ENCODE results near the gene PCNA. TPM values are rescaled to one million over a fixed set of nuclear protein-coding genes. Genes with fewer than 3 reads are reported as not detected.

Gene PCNA
- total and polyA plus RNA-seq, 10 of the 15 experiments (the other 5 are each of a cell fraction or from before 2014, with no cell fraction given), result 389 to 694 (median 540) TPM

DNA sequence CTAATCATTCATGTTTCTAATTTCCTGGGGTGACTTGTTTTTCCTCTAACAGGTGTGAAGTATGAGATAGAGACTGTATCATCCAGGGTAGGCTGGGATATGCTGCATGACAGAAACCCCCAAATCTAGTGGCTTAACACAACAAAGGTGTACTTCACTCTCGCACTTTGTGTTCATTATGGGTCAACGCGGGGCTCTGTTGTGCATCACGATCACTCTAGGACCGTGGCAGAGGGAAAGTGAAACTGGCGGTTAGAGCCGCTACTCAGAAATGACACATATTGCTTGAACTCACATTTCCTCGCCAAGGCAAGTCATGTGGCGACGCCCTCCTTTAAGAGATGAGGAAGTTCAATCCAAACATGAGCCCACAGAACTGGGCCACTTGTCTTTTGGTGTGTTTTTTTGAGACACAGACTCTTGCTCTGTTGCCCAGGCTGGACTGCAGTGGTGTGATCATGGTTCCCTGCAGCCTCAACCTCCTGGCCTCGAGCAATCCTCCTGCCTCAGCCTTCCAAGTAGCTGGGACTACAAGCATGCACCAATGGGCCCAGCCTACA, 41.3 kb downstream of the PCNA start (continued):
- TF ChIP-seq ETV6 (conservative IDR thresholded peaks at IDR 0.05 in 1 of 2, IDR thresholded peaks at IDR 0.05 in 1 of 2; ENCODE audit: borderline replicate concordance in 1 of 2, low read depth in 1 of 2) (peak in 1 of 2 experiments; percentile 95; a peak in 2 of 4 replicates), RB1 (IDR thresholded peaks at IDR 0.05; ENCODE audit: borderline replicate concordance) (no peak), GATAD2B (conservative IDR thresholded peaks at IDR 0.05; ENCODE audit: low read depth) (peak; percentile 72; the same call in 1 of the 2 replicates), ATF2 (IDR thresholded peaks at IDR 0.05; ENCODE audit: low read length) (peak; percentile 95), CEBPB (IDR thresholded peaks at IDR 0.05; ENCODE audit: borderline replicate concordance in 1 of 2, low read depth in 2 of 2, low read length in 2 of 2) (peak in 1 of 2 experiments; percentile 88; a peak in 2 of 4 replicates), LARP7 (IDR thresholded peaks at IDR 0.05) (no peak), USF2 (IDR thresholded peaks at IDR 0.05; ENCODE audit: borderline replicate concordance, low read depth, low read length) (peak; percentile 27; the same call in 1 of the 2 replicates), IRF4 (IDR thresholded peaks at IDR 0.05; ENCODE audit: low read depth, low read length) (peak; percentile 94), SIX5 (IDR thresholded peaks at IDR 0.05; ENCODE audit: low read depth, low read length, severe bottlenecking) (no peak), PKNOX1 (IDR thresholded peaks at IDR 0.05) (peak; percentile 81), ASH2L (IDR thresholded peaks at IDR 0.05; ENCODE audit: borderline replicate concordance, low read depth) (no peak), SMAD5 (IDR thresholded peaks at IDR 0.05; ENCODE audit: low read depth) (no peak), CBFB (IDR thresholded peaks at IDR 0.05; ENCODE audit: low read depth) (peak; percentile 67), BHLHE40 (IDR thresholded peaks at IDR 0.05; ENCODE audit: borderline replicate concordance in 1 of 2, low read depth in 2 of 2, low read length in 1 of 2) (peak; percentile 94 to 95), PAX8 (IDR thresholded peaks at IDR 0.05) (no peak), RELB (IDR thresholded peaks at IDR 0.05; ENCODE audit: low read depth) (peak; percentile 97)
- TF ChIP-seq, protein P1, sequence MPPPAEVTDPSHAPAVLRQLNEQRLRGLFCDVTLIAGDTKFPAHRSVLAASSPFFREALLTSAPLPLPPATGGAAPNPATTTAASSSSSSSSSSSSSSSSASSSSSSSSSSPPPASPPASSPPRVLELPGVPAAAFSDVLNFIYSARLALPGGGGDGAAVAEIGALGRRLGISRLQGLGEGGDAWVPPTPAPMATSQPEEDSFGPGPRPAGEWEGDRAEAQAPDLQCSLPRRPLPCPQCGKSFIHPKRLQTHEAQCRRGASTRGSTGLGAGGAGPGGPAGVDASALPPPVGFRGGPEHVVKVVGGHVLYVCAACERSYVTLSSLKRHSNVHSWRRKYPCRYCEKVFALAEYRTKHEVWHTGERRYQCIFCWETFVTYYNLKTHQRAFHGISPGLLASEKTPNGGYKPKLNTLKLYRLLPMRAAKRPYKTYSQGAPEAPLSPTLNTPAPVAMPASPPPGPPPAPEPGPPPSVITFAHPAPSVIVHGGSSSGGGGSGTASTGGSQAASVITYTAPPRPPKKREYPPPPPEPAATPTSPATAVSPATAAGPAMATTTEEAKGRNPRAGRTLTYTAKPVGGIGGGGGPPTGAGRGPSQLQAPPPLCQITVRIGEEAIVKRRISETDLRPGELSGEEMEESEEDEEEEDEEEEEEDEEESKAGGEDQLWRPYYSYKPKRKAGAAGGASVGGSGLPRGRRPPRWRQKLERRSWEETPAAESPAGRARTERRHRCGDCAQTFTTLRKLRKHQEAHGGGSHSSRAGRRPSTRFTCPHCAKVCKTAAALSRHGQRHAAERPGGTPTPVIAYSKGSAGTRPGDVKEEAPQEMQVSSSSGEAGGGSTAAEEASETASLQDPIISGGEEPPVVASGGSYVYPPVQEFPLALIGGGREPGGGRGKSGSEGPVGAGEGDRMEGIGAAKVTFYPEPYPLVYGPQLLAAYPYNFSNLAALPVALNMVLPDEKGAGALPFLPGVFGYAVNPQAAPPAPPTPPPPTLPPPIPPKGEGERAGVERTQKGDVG (CRISPR knock-in tag; IDR thresholded peaks at IDR 0.05), result no peak
- TF ChIP-seq, protein P2, sequence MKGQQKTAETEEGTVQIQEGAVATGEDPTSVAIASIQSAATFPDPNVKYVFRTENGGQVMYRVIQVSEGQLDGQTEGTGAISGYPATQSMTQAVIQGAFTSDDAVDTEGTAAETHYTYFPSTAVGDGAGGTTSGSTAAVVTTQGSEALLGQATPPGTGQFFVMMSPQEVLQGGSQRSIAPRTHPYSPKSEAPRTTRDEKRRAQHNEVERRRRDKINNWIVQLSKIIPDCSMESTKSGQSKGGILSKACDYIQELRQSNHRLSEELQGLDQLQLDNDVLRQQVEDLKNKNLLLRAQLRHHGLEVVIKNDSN (IDR thresholded peaks at IDR 0.05; ENCODE audit: borderline replicate concordance, extremely low read length, insufficient read depth, low read depth, low read length), result no peak
